Measurements from ENCODE around the gene SLC7A1. TPM values are rescaled to one million over a fixed set of nuclear protein-coding genes. Genes with fewer than 3 reads are reported as not detected.

SLC7A1 gene
- total RNA-seq, 2 donors from 2014 or later = 8.6 to 19.5 TPM

DNA sequence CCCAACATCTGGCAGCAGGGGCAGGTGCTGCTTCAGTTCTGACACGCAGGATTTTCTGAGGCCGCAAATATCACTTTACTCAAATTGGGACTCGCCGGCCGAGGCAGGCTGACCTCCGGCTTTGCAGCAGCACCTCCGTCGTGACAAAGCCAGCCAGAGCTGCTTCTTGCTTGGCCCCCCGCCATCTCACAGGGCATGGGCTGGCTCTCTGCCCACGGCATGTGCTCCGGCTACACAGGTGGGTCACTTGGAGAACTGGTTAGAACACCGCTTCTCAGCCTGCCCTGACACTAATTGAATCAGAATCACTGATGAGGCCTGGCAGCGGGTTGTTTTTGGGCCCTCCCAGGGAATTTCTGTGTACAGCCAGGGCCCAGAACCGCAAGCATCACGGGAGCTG is 112.3 kb downstream of the SLC7A1 start:
- no peak for DNase-seq (ENCODE audit: low spot score)

GRCh38 chr13:29482504-29482903 is 113.0 kb downstream of the SLC7A1 start:
- Histone ChIP-seq H3K4me3 (no peak overlapping the region), H3K9me3 (no peaks in the 10 kb centered on the region), H3K27me3 (no peaks in the 10 kb centered on the region), H3K27ac (no peak overlapping the region), H3K4me1 (peaks cover 0 to 7% of the 10 kb centered on the region in 2 donors), H3K36me3 (no peaks in the 10 kb centered on the region)
- TF ChIP-seq, protein P1, sequence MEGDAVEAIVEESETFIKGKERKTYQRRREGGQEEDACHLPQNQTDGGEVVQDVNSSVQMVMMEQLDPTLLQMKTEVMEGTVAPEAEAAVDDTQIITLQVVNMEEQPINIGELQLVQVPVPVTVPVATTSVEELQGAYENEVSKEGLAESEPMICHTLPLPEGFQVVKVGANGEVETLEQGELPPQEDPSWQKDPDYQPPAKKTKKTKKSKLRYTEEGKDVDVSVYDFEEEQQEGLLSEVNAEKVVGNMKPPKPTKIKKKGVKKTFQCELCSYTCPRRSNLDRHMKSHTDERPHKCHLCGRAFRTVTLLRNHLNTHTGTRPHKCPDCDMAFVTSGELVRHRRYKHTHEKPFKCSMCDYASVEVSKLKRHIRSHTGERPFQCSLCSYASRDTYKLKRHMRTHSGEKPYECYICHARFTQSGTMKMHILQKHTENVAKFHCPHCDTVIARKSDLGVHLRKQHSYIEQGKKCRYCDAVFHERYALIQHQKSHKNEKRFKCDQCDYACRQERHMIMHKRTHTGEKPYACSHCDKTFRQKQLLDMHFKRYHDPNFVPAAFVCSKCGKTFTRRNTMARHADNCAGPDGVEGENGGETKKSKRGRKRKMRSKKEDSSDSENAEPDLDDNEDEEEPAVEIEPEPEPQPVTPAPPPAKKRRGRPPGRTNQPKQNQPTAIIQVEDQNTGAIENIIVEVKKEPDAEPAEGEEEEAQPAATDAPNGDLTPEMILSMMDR (IDR thresholded peaks at IDR 0.05) = no peak
- no peak for DNase-seq (ENCODE audit: low spot score)

More for the DNA sequence above, 112.3 kb downstream of the SLC7A1 start:
- TF ChIP-seq, protein P1 (IDR thresholded peaks at IDR 0.05) = no peak
- Histone ChIP-seq H3K4me1 (peaks cover 0 to 7% of the 10 kb centered on the region in 2 donors), H3K27me3 (no peaks in the 10 kb centered on the region), H3K4me3 (no peak overlapping the region), H3K27ac (no peak overlapping the region), H3K36me3 (no peaks in the 10 kb centered on the region), H3K9me3 (no peaks in the 10 kb centered on the region)

DNA sequence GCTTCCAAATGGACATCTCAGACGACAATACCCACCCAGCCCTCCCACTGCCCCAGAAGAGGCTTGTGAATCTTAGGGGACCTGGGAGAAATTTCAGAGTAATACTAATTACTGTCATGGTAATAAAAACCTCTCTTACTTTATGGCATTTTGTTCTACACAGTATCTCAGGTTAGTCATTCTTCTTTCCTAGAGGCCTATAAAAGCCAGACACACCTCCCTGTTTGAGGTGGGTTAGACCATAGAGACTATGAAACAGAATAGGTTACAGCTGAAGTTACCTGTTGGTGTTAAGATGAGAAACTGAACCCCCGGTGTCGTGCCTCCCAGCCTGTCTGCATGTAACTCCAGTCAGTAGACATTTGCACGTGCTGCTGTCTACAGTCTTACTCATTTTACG is 113.9 kb downstream of the SLC7A1 start:
- H3K27me3 ChIP-seq = no peaks in the 10 kb centered on the region
- H3K4me3 ChIP-seq = no peak overlapping the region
- no peak overlapping the region for H3K27ac ChIP-seq
- DNase-seq (ENCODE audit: low spot score) = no peak
- H3K36me3 ChIP-seq = no peaks in the 10 kb centered on the region
- TF ChIP-seq, protein P1 (IDR thresholded peaks at IDR 0.05) = no peak
- peaks cover 0 to 7% of the 10 kb centered on the region in 2 donors for H3K4me1 ChIP-seq
- H3K9me3 ChIP-seq = no peaks in the 10 kb centered on the region

- H3K9me3 ChIP-seq = no peaks in the 10 kb centered on the region
- DNase-seq (ENCODE audit: low spot score) = no peak
- H3K4me3 ChIP-seq = no peak overlapping the region
- TF ChIP-seq, protein P1 (IDR thresholded peaks at IDR 0.05) = no peak
- no peaks in the 10 kb centered on the region for H3K36me3 ChIP-seq
- H3K4me1 ChIP-seq = peaks cover 0 to 7% of the 10 kb centered on the region in 2 donors
- no peak overlapping the region for H3K27ac ChIP-seq
- H3K27me3 ChIP-seq = no peaks in the 10 kb centered on the region
Measured at GRCh38 chr13:29480893-29481525, 114.5 kb downstream of the SLC7A1 start.

GRCh38 chr13:29479716-29480492 is 115.6 kb downstream of the SLC7A1 start:
- Histone ChIP-seq H3K27ac (no peak overlapping the region), H3K36me3 (no peaks in the 10 kb centered on the region), H3K9me3 (no peaks in the 10 kb centered on the region), H3K4me3 (no peak overlapping the region), H3K27me3 (no peaks in the 10 kb centered on the region), H3K4me1 (peaks cover 0 to 7% of the 10 kb centered on the region in 2 donors)
- no peak for DNase-seq (ENCODE audit: low spot score)
- TF ChIP-seq, protein P1 (IDR thresholded peaks at IDR 0.05) = no peak
